ENCODE data around the gene MED28. TPM values are rescaled to one million over a fixed set of nuclear protein-coding genes. Genes with fewer than 3 reads are reported as not detected.
A peak's percentile ranks its signal among the peaks of the same experiment; 100 is the strongest.

Gene MED28
- total RNA-seq, 1 experiment from 2014 or later, result 60.5 TPM

DNA sequence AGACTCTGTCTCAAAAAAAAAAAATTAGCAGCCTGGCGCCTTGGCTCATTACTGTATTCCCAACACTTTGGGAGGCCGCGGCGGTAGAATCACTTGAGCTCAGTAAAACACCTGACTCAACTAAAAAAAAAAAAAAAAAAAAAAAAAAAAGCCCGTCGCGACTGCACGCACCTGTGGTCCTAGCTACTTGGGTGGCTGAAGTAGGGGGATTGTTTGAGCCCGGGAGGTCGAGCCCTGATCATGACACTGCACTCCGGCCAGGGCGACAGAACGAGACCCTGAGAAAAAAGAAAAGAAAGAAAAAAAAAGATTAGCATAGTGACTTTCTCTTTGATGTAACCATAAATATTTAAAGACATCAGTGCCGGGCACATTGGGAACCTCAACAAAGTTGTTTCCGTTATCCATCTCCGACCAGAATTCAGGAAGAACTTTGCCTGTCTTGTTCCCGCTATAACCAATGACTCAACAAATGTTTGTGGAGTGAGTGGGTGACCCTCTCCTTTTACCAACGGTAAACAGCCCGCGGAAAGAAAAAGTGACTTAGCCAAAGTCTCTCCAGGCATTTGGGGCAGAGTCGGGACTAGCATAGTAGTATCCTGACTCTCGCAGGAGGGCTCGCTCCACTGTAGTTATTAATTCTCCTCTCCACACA is 553 bp upstream of the MED28 start:
- Histone ChIP-seq H3K4me3 (ENCODE audit: low read depth, low read length) (peak overlapping the region; percentile 85), H3K36me3 (ENCODE audit: control insufficient read depth, insufficient read depth, low read length) (peaks cover 1% of the 10 kb centered on the region; the same call in 1 of the 2 replicates), H3K27me3 (replicated peaks; ENCODE audit: control insufficient read depth, insufficient read depth, low read length) (no peaks in the 10 kb centered on the region), H3K9me3 (no peaks in the 10 kb centered on the region), H3K4me1 (peaks cover 7% of the 10 kb centered on the region; the same call in 1 of the 2 replicates)
- peaks cover 27% of the 10 kb centered on the region for H3K36me3 Mint-ChIP-seq (ENCODE audit: insufficient read depth, unreplicated experiment)
- TF ChIP-seq, protein P1, sequence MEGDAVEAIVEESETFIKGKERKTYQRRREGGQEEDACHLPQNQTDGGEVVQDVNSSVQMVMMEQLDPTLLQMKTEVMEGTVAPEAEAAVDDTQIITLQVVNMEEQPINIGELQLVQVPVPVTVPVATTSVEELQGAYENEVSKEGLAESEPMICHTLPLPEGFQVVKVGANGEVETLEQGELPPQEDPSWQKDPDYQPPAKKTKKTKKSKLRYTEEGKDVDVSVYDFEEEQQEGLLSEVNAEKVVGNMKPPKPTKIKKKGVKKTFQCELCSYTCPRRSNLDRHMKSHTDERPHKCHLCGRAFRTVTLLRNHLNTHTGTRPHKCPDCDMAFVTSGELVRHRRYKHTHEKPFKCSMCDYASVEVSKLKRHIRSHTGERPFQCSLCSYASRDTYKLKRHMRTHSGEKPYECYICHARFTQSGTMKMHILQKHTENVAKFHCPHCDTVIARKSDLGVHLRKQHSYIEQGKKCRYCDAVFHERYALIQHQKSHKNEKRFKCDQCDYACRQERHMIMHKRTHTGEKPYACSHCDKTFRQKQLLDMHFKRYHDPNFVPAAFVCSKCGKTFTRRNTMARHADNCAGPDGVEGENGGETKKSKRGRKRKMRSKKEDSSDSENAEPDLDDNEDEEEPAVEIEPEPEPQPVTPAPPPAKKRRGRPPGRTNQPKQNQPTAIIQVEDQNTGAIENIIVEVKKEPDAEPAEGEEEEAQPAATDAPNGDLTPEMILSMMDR (IDR thresholded peaks at IDR 0.05; ENCODE audit: insufficient read depth in 1 of 2, low read depth in 1 of 2, low read length in 1 of 2, severe bottlenecking in 1 of 2, unreplicated experiment in 1 of 2), result no peak
- ChIA-PET POLR2A (interaction anchor here (0.6 to 1.7 kb wide), 5 partner anchors 10 to 1389 kb away, joined by 3 to 7 read pairs (median 4); partner anchors contain the start of genes DCAF16 and NCAPG), CTCF (interaction anchor here (0.6 to 1.5 kb wide), 3 partner anchors 9 to 69 kb away, joined by 4 to 7 read pairs (median 4); no protein-coding TSS in a partner anchor)
- no peak for DNase-seq
- intact Hi-C loops (cut with micrococcal nuclease; ENCODE audit: unreplicated experiment), result loop anchor here (1.0 kb wide), 2 partner anchors 17 to 37 kb away; partner anchors contain the start of gene LAP3
- peak overlapping the region; percentile 97 for H3K4me3 Mint-ChIP-seq (ENCODE audit: unreplicated experiment)
- no peaks in the 10 kb centered on the region for H3K4me1 Mint-ChIP-seq (ENCODE audit: low read depth, unreplicated experiment)
- H3K27me3 Mint-ChIP-seq (ENCODE audit: insufficient read depth, unreplicated experiment), result no peaks in the 10 kb centered on the region
- H3K9me3 Mint-ChIP-seq (ENCODE audit: unreplicated experiment), result no peaks in the 10 kb centered on the region
- TSS peak; percentile 93 for BruUV-seq (replicated peaks)
- H3K27ac Mint-ChIP-seq (ENCODE audit: unreplicated experiment), result peak overlapping the region; percentile 98

DNA sequence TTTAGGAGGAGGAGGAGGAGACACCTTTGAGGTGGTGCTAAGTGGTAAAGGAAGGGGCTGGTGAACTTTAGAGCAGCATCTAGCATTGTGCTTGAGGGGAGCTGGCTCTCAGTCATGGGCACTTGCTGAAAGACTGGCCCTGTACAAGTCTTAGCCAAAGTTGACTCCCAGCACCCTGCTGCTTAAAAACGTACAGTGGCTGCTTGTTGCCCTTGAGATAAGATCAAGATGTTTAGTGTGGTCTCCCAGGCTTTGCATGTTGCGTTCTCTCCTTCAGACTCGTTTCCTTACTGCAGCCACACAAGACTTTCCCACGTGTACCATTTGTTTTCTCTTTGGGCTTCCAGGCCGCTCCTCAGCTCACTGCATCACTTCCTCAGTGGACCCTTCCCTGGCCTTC is 1.8 kb downstream of the MED28 start:
- Histone ChIP-seq H3K36me3 (ENCODE audit: control insufficient read depth, insufficient read depth, low read length) (peaks cover 1% of the 10 kb centered on the region), H3K4me1 (peaks cover 7% of the 10 kb centered on the region; the same call in 1 of the 2 replicates), H3K4me3 (ENCODE audit: low read depth, low read length) (no peak overlapping the region), H3K9me3 (no peaks in the 10 kb centered on the region), H3K27me3 (replicated peaks; ENCODE audit: control insufficient read depth, insufficient read depth, low read length) (no peaks in the 10 kb centered on the region)
- H3K27ac Mint-ChIP-seq (ENCODE audit: unreplicated experiment), result peak overlapping the region; percentile 50
- intact Hi-C loops (cut with micrococcal nuclease; ENCODE audit: unreplicated experiment), result no loop called here
- TSS peak; percentile 14 for BruUV-seq (replicated peaks)
- no peak for DNase-seq
- ChIA-PET CTCF (no interaction called here), POLR2A (no interaction called here)
- peaks cover 51% of the 10 kb centered on the region for H3K36me3 Mint-ChIP-seq (ENCODE audit: insufficient read depth, unreplicated experiment)
- no peaks in the 10 kb centered on the region for H3K9me3 Mint-ChIP-seq (ENCODE audit: unreplicated experiment)
- H3K4me1 Mint-ChIP-seq (ENCODE audit: low read depth, unreplicated experiment), result no peaks in the 10 kb centered on the region
- H3K27me3 Mint-ChIP-seq (ENCODE audit: insufficient read depth, unreplicated experiment), result no peaks in the 10 kb centered on the region
- peak overlapping the region; percentile 64 for H3K4me3 Mint-ChIP-seq (ENCODE audit: unreplicated experiment)
- TF ChIP-seq, protein P1 (IDR thresholded peaks at IDR 0.05; ENCODE audit: insufficient read depth in 1 of 2, low read depth in 1 of 2, low read length in 1 of 2, severe bottlenecking in 1 of 2, unreplicated experiment in 1 of 2), result no peak

DNA sequence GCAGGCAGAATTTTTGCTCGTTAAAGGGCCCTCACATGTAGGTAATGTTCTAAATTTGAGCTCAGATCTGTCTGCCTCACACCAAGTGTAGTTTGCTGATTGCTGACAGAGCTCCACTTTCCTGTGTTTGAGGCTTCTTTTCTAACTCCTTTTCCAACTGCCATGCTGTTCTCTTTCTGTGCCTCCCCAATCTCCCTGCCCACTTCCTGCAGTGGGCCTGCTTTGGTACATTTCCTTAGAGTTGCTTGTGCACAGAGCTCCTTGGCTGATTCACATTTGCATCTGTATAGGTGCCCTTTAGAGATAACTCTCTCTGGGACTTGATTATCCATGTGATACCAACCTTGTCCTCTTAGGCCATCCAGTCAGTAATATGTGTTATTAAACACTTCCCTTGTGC is 4.5 kb downstream of the MED28 start:
- Mint-ChIP-seq H3K9me3 (ENCODE audit: unreplicated experiment) (no peaks in the 10 kb centered on the region), H3K4me3 (ENCODE audit: unreplicated experiment) (no peak overlapping the region), H3K27me3 (ENCODE audit: insufficient read depth, unreplicated experiment) (no peaks in the 10 kb centered on the region), H3K36me3 (ENCODE audit: insufficient read depth, unreplicated experiment) (peaks cover 78% of the 10 kb centered on the region), H3K4me1 (ENCODE audit: low read depth, unreplicated experiment) (no peaks in the 10 kb centered on the region), H3K27ac (ENCODE audit: unreplicated experiment) (no peak overlapping the region)
- Histone ChIP-seq H3K4me3 (ENCODE audit: low read depth, low read length) (no peak overlapping the region), H3K27me3 (replicated peaks; ENCODE audit: control insufficient read depth, insufficient read depth, low read length) (no peaks in the 10 kb centered on the region), H3K36me3 (ENCODE audit: control insufficient read depth, insufficient read depth, low read length) (peaks cover 3% of the 10 kb centered on the region), H3K4me1 (peaks cover 7% of the 10 kb centered on the region; the same call in 1 of the 2 replicates), H3K9me3 (no peaks in the 10 kb centered on the region)
- intact Hi-C loops (cut with micrococcal nuclease; ENCODE audit: unreplicated experiment), result no loop called here
- CTCF ChIA-PET, result no interaction called here
- POLR2A ChIA-PET, result no interaction called here
- TF ChIP-seq, protein P1 (IDR thresholded peaks at IDR 0.05; ENCODE audit: insufficient read depth in 1 of 2, low read depth in 1 of 2, low read length in 1 of 2, severe bottlenecking in 1 of 2, unreplicated experiment in 1 of 2), result no peak
- BruUV-seq (replicated peaks), result no TSS peak
- DNase-seq, result no peak

Data from Caco-2 (cell line).